CD4-positive, alpha-beta T cell treated with Interleukin-4 for 4 hours (primary cell): ENCODE measurements around the gene ERBB4.

Experiments used
- DNase-seq: peaks from one replicate; pipeline ENCODE4 v3.0.0-alpha.2; 2020

The ERBB4 gene

GRCh38 chr2:212359425-212360067 is 179.1 kb downstream of the ERBB4 start:
- DNase-seq, result no peak

- no peak for DNase-seq
Observed at GRCh38 chr2:212357606-212358005, 181.0 kb downstream of the ERBB4 start.

GRCh38 chr2:212354382-212354781 is 184.2 kb downstream of the ERBB4 start:
- DNase-seq, result no peak

GRCh38 chr2:212348501-212348900 is 190.1 kb downstream of the ERBB4 start:
- no peak for DNase-seq

GRCh38 chr2:212346865-212347264 is 191.7 kb downstream of the ERBB4 start:
- no peak for DNase-seq

- no peak for DNase-seq
Observed at GRCh38 chr2:212345966-212346365, 192.6 kb downstream of the ERBB4 start.

- no peak for DNase-seq
Observed at GRCh38 chr2:212344131-212344530, 194.5 kb downstream of the ERBB4 start.

- no peak for DNase-seq
Observed at GRCh38 chr2:212343167-212343566, 195.4 kb downstream of the ERBB4 start.

GRCh38 chr2:212337486-212338343 is 200.9 kb downstream of the ERBB4 start:
- DNase-seq, result no peak

- no peak for DNase-seq
Observed at GRCh38 chr2:212337036-212337435, 201.6 kb downstream of the ERBB4 start.

- DNase-seq, result no peak
Observed at GRCh38 chr2:212330263-212330662, 208.3 kb downstream of the ERBB4 start.

GRCh38 chr2:212328712-212329496 is 209.7 kb downstream of the ERBB4 start:
- no peak for DNase-seq

GRCh38 chr2:212328136-212328535 is 210.5 kb downstream of the ERBB4 start:
- no peak for DNase-seq

- no peak for DNase-seq
Observed at GRCh38 chr2:212327171-212327809, 211.3 kb downstream of the ERBB4 start.

GRCh38 chr2:212318636-212319035 is 220.0 kb downstream of the ERBB4 start:
- no peak for DNase-seq

GRCh38 chr2:212314680-212315079 is 223.9 kb downstream of the ERBB4 start:
- DNase-seq, result no peak

GRCh38 chr2:212311807-212312404 is 226.7 kb downstream of the ERBB4 start:
- DNase-seq, result no peak

- no peak for DNase-seq
Observed at GRCh38 chr2:212299943-212300342, 238.7 kb downstream of the ERBB4 start.

GRCh38 chr2:212299333-212299732 is 239.3 kb downstream of the ERBB4 start:
- DNase-seq, result no peak

GRCh38 chr2:212295571-212295970 is 243.0 kb downstream of the ERBB4 start:
- DNase-seq, result no peak

GRCh38 chr2:212294816-212295215 is 243.8 kb downstream of the ERBB4 start:
- DNase-seq, result no peak

- DNase-seq, result no peak
Observed at GRCh38 chr2:212289301-212289700, 249.3 kb downstream of the ERBB4 start.

GRCh38 chr2:212288308-212288707 is 250.3 kb downstream of the ERBB4 start:
- DNase-seq, result no peak
